Stimulated activated CD8-positive, alpha-beta memory T cell treated with anti-CD3 and anti-CD28 coated beads, Interleukin-7, amount 100 ng/mL, for 1 hour (primary cell): ENCODE measurements around the gene PLIN4.

Experiments
- DNase-seq, 2 donors: peaks; one replicate each; pipeline ENCODE4 v3.0.0-alpha.2; 2020; ENCODE audit warnings: low read depth in 2 of 2

The PLIN4 gene

DNA sequence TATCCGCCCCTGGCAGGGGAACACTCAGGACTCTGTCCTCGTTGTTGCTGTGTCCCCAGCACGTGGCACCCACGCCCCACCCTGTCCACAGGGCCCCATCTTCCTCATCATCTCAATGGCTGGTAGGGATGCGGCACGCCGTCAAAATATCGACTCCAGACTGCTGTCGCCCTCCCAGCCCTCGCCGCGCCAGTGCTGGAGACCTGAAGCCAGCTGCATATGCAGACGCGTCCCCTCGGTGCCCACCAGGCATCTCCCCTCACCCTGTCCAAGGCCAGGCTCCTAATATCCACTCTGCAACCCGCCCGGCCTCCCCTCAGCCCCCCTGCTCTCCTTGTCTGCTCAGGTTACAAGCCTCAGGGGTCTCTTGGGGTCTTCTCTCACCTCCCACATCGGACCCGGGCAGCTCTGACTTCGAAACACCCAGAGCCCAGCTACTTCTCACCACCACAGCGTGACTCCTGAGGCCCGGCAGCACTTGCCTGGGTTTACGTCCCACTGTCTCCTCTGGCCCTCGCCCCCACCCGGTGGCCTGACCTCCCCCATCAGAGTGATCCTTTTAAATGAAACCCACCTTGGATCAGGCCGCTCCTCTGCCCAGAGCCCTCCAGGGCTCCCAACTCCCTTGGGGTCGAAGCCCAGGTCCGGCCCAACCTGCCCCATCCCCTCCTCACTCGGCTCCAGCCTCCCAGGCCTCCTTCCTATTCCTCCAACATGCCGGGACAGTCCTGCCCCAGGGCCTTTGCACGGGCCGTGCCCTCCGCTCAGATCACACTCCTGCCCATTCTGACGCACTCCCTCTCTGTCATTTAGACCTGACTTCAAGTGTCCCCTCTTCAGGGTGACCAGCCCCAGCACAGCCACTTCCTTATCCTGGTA, 12.5 kb downstream of the PLIN4 start:
- DNase-seq = no peak

DNA sequence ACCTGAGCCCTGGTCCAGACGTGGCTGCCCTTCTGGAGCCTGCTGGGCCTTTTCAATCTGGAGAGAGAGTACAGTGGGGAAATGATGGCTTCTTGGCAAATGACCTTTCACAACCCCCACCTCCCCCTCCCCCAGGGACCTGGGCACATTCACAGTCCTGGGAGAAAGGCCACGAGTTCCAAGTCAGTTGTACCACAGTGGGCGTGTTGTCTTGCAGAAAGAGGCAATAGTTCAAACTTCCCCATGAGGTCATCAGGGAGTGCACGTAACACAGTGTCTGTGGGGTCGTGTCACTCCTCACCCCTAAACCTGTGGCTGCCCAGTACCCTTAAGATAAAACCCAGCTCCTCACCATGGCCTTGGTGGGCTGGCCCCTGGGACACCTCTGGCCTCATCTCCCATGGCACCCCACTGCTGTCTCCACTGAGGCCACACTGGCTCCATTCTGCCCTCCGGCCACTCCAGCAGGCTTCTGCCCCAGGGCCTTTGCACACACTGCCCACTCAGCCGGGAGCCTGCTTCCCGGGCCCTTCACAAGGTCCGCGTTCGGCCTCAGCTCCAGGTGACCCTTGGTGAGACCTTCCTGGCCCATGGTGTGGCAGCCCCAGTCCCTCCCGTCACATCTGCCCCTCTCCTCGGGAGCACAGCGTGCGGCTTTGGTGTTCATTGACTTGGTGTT, 13.3 kb downstream of the PLIN4 start:
- DNase-seq = no peak

DNA sequence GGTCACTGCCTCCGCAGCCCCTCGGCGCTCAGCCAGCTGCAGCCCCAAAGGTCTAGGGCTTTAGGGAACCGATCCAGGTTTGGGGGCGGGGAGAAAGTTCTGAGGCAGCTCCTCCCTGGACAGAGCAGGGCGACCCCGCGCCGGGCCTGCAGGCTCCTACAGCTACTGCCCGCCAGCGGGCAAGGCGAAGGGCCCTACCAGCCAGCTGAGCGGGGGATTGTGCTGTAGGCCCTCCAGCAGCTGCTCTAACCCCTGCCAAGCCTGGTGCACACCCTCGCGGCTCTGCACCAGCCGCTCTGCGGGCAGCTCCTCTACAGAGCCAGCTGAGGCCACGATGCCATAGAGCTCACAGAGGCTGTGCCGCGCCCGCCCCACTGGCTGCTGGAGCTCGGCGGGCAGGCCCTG, 14.0 kb downstream of the PLIN4 start:
- DNase-seq = no peak

DNA sequence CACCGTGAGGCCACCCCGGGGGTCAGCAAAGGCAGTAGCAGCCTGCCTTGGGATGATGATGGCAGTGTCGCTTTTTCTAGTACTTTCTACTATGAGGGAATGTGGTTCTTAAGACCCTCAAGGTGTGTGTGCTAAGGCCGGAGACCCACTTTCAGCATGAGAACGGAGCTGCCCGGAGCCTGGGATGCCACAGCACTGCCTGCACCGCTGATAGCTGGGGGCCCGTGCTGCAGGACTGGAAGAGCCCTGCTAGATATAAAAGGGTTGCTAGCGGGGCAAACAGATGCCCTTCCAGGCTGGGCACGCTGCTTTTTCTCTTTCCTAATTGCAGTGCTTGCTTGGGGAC, 14.5 kb downstream of the PLIN4 start:
- DNase-seq = no peak

DNA sequence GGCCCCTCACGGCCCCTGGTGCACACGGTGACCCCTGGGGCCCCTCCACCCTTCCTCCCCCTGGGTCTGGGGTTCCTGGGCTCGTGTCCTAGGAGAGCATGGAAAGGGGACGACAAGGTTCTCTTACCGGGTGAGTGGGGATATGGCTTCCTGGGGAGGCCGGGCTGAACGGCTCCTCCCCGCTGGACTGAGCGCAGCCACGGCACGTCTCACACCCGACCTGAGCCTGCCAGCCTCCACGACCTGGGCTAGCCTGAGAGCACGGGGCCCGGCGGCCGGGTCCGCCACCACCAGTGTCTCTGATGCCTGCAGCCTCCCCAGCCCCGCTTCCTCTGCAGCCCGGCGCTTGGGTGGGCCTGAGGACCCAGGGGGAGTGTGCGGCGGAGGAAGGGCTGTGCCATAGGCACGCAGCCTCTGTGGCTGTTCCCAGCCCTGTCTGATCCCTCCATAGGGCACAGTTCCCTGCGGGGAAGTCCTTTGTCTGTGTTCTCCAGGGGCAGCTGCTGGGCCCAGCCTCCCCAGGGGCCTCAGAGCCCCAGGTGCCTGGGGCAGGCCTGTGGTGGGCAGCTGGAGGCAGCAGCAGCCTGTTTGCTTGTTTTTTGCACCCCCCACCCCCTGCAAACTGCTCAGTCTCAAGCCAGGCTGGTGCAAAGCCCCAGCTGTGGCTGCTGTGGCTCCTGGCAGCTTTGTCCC, 15.0 kb downstream of the PLIN4 start:
- DNase-seq = no peak

DNA sequence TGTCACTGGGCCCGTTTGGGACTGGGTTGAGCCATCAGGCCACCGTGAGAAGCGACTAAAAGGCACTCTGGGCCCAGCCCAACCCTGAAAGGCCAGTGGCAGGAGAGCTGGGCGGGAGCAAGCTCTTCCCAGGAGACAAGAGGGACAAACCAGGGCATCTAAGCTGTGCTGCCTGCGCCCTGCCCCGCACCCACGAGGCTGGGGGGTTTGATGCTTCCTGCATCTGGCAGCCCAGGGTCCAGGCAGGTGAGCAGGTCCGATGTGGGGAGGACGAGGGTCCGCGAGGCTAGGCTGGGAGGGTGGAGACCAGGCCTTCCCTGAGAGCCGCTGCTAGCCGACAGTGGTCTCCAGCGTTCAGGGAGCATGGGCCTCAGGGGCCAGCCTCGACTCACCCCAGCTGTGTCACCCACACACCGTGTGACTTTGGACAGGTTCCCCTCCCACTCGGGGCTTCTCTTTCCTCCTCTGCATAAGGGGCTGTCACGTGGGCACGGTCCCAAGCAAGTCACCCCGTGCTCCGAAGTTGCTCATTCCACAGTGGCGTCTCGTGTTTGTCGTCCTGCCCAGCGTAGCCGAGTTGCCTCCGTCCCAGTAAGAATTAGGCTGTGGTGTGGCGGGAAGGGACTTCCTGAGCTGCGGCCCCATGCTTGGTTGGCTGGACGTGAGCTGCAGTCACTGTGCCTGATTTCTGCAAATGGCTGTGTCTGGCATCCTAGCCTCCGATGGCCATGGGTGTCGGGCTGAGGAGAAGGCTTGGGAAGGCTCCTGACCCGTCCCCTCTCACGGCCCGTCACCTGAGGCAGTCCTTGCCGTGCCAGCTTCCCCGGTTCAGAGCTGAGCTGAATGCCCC, 15.8 kb downstream of the PLIN4 start:
- no peak for DNase-seq

DNA sequence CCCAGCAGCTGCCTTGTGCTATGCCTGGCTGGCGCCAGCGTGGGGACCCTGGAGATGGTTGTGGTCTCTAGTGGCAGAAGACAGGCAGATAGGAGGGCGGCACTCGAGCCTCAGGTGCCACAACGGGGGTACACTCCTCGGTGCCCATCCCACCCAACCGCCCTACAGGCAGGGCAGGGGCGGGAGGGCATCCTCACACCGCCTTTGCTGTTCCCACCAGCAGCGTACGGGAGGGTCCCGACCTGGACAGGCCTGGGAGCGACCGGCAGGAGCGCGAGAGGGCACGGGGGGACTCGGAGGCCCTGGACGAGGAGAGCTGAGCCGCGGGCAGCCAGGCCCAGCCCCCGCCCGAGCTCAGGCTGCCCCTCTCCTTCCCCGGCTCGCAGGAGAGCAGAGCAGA, 16.6 kb downstream of the PLIN4 start:
- no peak for DNase-seq

DNA sequence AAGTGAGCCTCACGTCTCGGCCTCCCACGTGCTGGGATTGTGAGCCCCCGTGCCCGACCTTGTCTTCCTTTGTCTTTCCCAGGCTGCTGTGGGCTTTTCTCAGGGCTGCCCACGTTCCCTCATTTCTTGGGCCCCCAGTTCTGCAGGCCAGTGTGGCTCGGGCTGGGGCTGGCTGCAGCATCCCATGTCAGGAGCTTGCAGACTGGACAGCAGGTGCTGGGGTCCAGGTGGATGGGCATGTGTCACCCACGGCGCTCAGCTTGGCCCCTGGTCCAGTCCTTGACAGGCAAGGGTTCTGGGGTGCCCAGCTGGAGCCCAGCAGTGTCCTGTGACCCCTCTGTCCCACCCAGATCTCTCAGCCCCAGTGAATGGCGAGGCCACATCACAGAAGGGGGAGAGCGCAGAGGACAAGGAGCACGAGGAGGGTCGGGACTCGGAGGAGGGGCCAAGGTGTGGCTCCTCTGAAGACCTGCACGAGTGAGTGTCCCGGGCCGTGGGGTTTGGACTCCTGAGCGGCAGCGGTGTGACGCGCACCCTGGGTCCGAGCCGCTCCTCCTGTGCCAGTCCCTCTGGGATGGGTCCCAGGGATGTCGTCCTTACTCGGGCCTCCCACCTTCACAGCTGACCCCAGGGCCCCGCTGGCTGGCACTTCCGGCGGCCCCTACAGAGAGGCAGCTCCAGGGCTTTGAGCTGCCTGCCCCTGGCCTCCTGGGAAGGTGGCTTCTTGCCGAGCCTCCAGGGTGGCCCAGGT, 17.3 kb downstream of the PLIN4 start:
- DNase-seq = no peak

DNA sequence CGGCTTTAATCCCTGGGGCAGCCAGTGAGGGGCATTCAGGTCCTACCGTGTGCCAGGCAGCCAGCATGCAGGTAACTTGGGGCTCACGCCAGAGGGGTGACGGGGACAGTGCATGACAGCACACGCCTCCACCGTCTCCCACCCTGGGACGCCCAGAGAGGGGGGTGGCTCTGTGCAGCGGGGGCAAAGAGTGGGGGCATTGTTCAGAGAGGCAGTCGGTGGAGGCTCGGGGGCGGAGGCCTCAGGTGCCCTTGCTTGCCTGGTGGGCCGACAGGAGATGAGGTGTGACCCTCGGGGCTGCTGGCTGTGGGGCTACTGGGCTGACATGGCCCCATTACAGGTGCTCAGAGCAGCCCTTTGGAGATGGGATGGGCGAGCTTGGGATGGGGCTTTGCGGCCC, 18.4 kb downstream of the PLIN4 start:
- DNase-seq = no peak

DNA sequence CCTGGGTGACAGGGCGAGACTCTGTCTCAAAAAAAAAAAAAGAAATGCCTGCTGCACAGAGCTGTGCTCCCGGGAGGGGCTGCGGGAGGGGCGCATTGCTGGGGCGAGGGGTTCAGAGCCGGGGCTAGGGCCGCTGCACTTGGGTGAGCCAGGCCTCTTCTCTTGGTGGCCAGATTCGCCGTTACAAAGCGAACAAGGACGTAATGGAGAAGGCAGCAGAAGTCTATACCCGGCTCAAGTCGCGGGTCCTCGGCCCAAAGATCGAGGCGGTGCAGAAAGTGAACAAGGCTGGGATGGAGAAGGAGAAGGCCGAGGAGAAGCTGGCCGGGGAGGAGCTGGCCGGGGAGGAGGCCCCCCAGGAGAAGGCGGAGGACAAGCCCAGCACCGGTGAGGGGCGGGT, 19.0 kb downstream of the PLIN4 start:
- DNase-seq = no peak

DNA sequence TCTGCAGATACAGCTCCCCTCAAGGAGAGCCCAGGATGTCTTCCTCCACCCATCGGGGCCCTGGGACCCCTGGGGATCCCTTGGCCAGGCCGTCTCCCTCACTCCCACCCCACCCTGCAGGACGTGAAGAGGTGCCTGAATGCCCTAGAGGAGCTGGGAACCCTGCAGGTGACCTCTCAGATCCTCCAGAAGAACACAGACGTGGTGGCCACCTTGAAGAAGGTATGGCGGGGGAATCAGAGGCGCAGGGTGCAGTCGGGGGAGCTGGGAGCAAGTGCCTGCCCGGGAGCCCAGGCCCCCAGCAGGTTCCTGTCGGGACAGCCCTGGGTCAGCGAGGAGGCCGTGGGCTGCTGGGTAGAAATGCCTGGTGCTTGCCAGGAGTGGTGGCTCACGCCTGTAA, 19.6 kb downstream of the PLIN4 start:
- no peak for DNase-seq

DNA sequence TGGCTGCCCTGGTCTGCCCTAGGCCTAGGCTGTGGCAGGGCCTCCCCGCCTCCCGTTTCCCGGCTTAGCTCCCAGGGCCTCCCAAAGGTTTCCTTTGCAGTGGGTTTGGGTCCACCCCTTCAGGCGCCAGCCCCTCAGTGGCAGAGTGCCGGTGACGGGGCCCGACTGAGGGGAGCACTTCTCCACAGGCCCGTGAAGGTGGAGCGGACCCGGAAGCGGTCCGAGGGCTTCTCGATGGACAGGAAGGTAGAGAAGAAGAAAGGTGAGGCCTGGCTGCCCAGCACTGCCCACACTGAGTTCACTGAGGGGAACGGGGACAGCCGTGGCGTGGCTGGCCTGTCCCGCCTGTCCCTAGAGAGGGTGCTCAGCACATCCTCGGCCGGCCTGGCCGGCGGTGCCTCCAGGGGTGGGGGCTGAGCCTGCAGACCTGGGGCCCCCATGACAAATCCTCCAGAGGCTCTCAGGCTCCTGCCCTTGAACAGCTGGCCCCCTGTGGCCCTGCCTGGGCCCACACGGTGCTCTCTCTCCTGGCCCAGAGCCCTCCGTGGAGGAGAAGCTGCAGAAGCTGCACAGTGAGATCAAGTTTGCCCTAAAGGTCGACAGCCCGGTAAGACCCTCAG, 20.4 kb downstream of the PLIN4 start:
- DNase-seq = no peak

DNA sequence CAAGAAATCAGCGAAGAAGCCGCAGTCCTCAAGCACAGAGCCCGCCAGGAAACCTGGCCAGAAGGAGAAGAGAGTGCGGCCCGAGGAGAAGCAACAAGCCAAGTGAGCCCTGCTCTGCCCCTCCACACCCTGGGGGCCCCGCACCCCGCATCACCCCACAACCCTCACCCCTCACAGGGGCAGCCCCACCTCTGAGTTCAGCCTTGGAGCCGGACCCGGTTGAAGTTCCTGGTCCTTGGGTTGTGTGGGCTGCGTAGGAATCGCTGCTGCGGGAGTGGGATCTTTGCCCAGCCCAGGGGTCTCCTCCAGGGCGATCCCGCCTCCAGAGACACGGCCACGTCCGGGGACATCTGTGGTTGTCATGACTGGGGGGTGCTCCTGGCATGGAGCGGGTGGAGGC, 22.0 kb downstream of the PLIN4 start:
- DNase-seq = no peak

DNA sequence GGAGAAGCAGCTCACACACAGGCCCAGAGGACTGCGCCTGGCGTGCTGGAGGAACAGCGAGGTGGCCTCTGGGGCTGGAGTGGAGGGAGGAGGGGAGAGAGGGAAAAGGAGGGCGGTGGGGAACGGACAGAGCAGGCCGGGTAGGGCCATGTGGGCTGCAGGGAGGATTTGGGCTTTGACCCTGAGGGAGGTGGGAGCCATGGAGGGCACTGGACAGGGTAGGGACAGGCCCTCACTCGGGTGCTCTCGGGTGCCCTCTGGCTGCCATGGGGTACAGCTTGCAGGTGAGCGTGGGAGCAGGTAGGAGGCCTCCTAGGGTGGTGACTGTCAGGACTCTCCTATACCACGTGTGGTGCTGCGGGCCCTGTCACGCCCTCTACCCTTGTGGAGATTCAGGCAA, 22.8 kb downstream of the PLIN4 start:
- no peak for DNase-seq

DNA sequence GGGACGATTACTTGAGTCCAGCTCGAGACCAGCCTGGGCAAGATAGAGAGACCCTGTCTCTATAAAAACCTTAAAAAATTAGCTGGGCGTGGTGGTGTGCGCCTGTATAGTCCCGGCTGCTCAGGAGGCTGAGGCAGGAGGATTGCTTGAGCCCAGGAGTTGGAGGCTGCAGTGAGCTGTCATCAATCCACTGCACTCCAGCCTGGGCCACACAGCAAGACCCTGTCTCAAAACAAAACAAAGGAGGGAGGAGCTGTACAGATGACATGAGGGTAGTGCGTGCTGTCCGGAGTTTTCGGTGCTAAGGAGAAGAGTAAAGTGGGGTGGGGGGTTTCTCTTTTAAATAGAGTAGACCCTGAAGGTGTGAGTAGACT, 23.6 kb downstream of the PLIN4 start:
- DNase-seq = no peak

DNA sequence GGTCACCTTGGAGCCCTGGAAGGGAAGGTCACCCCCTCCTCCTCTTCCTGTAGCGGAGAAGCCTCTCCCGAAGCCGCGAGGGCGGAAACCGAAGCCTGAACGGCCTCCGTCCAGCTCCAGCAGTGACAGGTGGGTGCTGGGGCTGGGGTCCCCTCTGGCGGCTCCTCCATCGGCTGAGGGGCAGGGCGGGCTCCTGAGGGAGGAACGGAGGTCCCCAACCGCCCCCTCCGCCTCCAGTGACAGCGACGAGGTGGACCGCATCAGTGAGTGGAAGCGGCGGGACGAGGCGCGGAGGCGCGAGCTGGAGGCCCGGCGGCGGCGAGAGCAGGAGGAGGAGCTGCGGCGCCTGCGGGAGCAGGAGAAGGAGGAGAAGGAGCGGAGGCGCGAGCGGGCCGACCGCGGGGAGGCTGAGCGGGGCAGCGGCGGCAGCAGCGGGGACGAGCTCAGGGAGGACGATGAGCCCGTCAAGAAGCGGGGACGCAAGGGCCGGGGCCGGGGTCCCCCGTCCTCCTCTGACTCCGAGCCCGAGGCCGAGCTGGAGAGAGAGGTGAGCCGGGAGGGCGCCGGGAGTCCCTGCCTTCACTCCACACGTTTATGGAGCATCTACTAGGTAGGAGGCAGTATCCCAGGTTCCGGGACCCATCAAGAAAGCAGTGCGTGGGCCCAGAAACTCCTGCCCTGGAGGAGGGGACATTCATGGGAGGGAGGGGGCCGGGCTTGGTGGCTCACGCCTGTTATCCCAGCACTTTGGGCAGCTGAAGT, 24.2 kb downstream of the PLIN4 start:
- DNase-seq = no peak

DNA sequence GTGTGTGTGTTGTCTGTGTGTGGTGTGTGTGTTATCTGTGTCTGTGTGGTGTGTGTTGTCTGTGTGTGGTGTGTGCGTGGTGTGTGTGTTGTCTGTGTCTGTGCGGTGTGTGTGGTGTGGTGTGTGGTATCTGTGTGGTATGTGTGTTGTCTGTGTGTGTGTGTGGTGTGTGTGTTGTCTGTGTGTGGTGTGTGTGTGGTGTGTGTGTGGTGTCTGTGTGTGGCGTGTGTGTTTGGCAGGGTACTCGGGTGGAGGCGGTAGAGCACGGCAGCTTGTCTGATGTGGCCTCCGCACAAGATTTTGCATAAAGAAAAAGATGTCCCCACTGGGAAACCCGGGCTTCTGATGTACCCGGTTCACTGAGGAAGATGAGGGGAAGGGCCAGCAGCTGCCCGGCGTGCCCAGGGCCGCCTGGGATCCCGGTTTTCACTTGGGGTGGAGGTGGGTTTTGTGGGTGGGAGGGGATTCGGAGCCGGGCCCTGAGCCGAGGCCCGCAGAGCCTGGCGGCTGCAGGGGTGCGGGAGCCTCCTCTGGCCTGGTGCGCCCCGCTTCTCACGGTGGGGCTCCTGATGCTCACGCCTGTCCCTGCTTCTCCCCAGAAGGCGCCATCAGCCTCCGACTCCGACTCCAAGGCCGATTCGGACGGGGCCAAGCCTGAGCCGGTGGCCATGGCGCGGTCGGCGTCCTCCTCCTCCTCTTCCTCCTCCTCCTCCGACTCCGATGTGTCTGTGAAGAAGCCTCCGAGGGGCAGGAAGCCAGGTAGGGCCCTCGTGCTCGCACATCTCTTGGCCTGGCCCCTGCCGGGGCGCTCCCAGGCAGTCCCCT, 25.0 kb downstream of the PLIN4 start:
- no peak for DNase-seq

DNA sequence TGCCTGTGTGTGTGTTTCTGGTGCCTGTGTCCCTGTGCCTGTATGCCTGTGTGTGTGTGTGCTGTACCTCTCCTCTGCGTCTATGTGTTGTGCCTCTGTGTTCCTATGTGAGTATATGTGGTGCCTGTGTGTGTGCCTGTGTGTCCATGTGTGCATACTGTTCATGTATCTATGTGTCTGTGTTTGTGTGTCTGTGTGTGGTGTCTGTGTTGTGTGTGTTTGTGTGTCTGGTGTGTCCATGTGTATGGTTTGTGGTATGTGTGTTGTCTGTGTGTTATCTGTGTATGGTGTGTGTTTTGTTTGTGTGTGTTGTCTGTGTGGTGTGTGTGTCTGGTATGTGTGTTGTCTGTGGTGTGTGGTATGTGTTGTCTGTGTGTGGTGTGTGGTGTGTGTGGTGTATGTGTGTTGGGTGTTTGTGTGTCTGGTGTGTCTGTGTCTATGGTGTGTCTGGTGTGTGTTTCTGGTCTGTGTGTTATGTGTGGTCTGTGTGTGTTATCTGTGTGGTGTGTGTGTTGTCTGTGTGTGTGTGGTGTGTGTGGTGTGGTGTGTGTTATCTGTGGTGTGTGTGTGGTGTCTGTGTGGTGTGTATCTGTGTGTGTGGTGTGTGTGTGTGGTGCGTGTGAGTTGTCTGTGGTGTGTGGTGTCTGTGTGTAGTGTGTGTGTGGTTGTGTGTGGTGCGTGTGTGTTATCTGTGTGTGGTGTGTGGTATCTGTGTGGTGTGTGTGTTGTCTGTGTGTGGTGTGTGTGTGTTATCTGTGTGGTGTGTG, 25.8 kb downstream of the PLIN4 start:
- no peak for DNase-seq
